ENCODE results near the gene LY9.

DNA sequence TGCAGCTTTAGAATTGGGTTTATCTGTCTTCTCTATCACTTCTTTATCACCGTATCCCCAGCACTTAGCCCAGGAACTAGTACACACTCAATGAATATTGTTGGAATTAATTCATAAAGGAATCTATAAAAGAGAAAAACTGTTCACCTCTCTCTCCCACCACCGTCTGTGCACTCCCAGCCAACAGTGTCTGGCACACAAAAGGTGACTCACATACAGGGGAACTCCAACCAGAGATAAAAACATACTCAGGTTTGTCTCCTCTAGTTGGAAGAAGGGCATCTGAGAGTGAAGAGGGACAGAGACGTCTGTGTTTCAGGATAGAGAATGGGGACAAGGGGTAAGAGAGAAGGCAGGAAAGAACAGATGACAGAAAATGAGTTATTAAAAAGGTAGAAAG, 79.0 kb downstream of the LY9 start:
- TF ChIP-seq, protein P1, sequence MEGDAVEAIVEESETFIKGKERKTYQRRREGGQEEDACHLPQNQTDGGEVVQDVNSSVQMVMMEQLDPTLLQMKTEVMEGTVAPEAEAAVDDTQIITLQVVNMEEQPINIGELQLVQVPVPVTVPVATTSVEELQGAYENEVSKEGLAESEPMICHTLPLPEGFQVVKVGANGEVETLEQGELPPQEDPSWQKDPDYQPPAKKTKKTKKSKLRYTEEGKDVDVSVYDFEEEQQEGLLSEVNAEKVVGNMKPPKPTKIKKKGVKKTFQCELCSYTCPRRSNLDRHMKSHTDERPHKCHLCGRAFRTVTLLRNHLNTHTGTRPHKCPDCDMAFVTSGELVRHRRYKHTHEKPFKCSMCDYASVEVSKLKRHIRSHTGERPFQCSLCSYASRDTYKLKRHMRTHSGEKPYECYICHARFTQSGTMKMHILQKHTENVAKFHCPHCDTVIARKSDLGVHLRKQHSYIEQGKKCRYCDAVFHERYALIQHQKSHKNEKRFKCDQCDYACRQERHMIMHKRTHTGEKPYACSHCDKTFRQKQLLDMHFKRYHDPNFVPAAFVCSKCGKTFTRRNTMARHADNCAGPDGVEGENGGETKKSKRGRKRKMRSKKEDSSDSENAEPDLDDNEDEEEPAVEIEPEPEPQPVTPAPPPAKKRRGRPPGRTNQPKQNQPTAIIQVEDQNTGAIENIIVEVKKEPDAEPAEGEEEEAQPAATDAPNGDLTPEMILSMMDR (IDR thresholded peaks at IDR 0.05), result no peak
- TF ChIP-seq POLR2A (IDR thresholded peaks at IDR 0.05), result no peak

All from thyroid gland (tissue), 4 donors.